IPS DF 19.7 (cell line): ENCODE data around the gene SEMA7A.
A peak's percentile ranks its signal among the peaks of the same experiment; 100 is the strongest.
"Not testable (repeated sequence)": the region's sequence is repeated elsewhere in the genome, so short reads cannot be mapped to it uniquely, and the experiment has no call there.

ENCODE experiments used
- DNase-seq: peaks from one replicate; pipeline ENCODE4 v3.0.0-alpha.2; 2013; ENCODE audit warnings: low read depth, low spot score

Gene SEMA7A

GRCh38 chr15:74373731-74374647 is 59.8 kb downstream of the SEMA7A start:
- peak; percentile 78 for DNase-seq

- no peak for DNase-seq
Measured at GRCh38 chr15:74373056-74373650, 60.6 kb downstream of the SEMA7A start.

- DNase-seq, result no peak
Measured at GRCh38 chr15:74370471-74370870, 63.3 kb downstream of the SEMA7A start.

- no peak for DNase-seq
Measured at GRCh38 chr15:74369756-74370155, 64.0 kb downstream of the SEMA7A start.

DNA sequence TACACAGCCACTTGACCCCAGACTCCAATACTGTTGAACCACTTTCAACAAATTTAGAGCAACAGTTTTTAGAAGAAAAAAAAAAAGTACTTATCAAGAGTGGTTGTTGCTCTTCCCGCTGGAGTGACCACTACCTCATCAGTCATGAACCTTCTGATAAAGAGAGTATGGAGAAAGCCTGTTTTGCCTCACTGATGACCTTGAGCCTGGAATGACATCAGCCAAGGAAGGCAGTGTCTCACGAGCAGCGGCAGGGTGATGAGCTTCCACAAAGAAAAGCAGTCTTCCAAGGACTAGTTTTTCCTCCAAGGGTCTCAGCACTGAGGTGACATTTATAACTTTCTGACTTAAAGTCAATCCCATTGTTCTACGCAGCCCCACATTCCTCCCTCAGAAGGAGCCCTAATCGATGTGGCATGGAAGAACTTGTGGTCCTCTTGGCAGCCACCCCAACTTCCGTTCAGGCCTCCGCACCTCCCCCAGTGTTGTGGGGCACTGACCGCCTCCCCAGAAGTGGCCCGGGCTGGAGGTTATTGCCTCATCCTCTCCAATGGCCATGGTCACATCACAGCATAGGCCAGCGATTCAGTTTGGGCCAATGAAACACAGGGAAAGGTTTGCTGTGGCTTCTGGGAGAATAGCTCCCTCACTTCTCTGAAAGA is 64.5 kb downstream of the SEMA7A start:
- no peak for DNase-seq

GRCh38 chr15:74368121-74368520 is 65.6 kb downstream of the SEMA7A start:
- no peak for DNase-seq

- DNase-seq, result no peak
Measured at GRCh38 chr15:74367296-74367854, 66.4 kb downstream of the SEMA7A start, which contains the start of gene CYP11A1. Gene CYP11A1 (minus strand): TSS chr15:74367646. CDS start chr15:74367585, 61 bp downstream.

GRCh38 chr15:74365598-74366445 is 67.9 kb downstream of the SEMA7A start:
- DNase-seq, result no peak

GRCh38 chr15:74364936-74365597 is 68.7 kb downstream of the SEMA7A start:
- DNase-seq, result no peak

DNA sequence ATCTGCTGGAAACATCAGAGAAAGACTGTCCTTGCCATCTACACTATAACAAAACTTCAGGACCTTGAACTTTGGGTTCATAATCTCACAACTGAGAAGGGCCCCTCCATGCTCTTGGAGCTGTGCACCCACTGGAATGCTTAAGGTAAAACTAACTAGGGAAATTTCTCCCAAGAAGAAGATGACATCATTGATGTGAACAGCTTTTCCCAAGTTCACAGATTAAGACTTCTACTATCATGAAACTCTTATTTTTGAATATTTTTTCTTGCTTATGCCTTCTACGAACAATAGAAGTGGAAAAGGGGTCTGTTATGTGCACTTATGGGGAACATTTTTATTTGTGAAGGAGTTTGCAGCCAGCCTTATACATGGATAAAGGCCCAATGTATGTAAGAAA is 71.3 kb downstream of the SEMA7A start:
- DNase-seq, result no peak

GRCh38 chr15:74360855-74361254 is 72.9 kb downstream of the SEMA7A start:
- DNase-seq, result not testable (repeated sequence)

- DNase-seq, result not testable (repeated sequence)
Measured at GRCh38 chr15:74359376-74359775, 74.4 kb downstream of the SEMA7A start.
